Activated CD4-positive, alpha-beta T cell treated with anti-CD3 and anti-CD28 coated beads for 36 hours (primary cell): ENCODE data around the gene COX19. TPM values are rescaled to one million over a fixed set of nuclear protein-coding genes. Genes with fewer than 3 reads are reported as not detected.

Experiments used
- ATAC-seq: fragments of 200-7000 bp; cut with Tn5 transposase; one replicate; pipeline ENCODE4 v1.10.0; 2021; ENCODE audit warnings: mild to moderate bottlenecking, moderate library complexity
- CTCF ChIA-PET: fragments of 350-600 bp; sonication (Branson Sonifier 250); formaldehyde crosslinking; loops from one replicate; lab custom pipeline; 2021; ENCODE audit warnings: antibody characterized with exemption; lab: Charles Lee
- POLR2A ChIA-PET: fragments of 350-600 bp; sonication (Branson Sonifier 250); formaldehyde crosslinking; loops from one replicate; lab custom pipeline; 2021; ENCODE audit warnings: antibody characterized with exemption, inconsistent platforms; lab: Charles Lee
- DNase-seq: peaks from one replicate; pipeline ENCODE4 v3.0.0-alpha.2; 2020
- H3K27ac Mint-ChIP-seq: one replicate; pipeline ENCODE4 v1.8.0; 2021; ENCODE audit warnings: mixed read lengths
- H3K27me3 Mint-ChIP-seq: one replicate; pipeline ENCODE4 v1.8.0; 2021; ENCODE audit warnings: mixed read lengths
- H3K36me3 Mint-ChIP-seq: one replicate; pipeline ENCODE4 v1.8.0; 2021; ENCODE audit warnings: low read depth, mixed read lengths
- H3K4me1 Mint-ChIP-seq: one replicate; pipeline ENCODE4 v1.8.0; 2021; ENCODE audit warnings: mixed read lengths
- H3K4me3 Mint-ChIP-seq: one replicate; pipeline ENCODE4 v1.8.0; 2021; ENCODE audit warnings: mild to moderate bottlenecking, moderate library complexity, mixed read lengths
- H3K9me3 Mint-ChIP-seq: one replicate; pipeline ENCODE4 v1.8.0; 2021; ENCODE audit warnings: low read depth, mixed read lengths
- intact Hi-C, 2 experiments: fragments of 100-400 bp; cut with DNase I in 1 of 2; cut with micrococcal nuclease in 1 of 2; formaldehyde crosslinking; loops; one replicate each; pipeline versions ENCODE4 v1.14.2 to v1.15.1; 2022 to 2024; cut with DNase I, micrococcal nuclease
- total RNA-seq, 2 experiments: library from RNA; stranded (reverse); gene quantifications; one replicate each; pipeline ENCODE4 v1.2.3, GENCODE V29; 2021

Gene COX19
- total RNA-seq, 2 experiments from 2014 or later, result 11.3 to 14.6 TPM

- Mint-ChIP-seq H3K27me3 (peaks cover 2% of the 10 kb centered on the region), H3K36me3 (no peaks in the 10 kb centered on the region), H3K4me3 (no peak overlapping the region), H3K4me1 (no peaks in the 10 kb centered on the region), H3K9me3 (no peaks in the 10 kb centered on the region), H3K27ac (no peak overlapping the region)
- POLR2A ChIA-PET, result interaction anchor here (0.6 kb wide), 1 partner anchor 8 kb away, joined by 3 read pairs; no protein-coding TSS in a partner anchor
- intact Hi-C loops, result no loop called here
- DNase-seq (no peak), ATAC-seq (no peak)
- CTCF ChIA-PET, result interaction anchor here (0.7 kb wide), 1 partner anchor 122 kb away, joined by 3 read pairs; no protein-coding TSS in a partner anchor
These were observed 6.6 kb upstream of the COX19 start for GRCh38 chr7:981793-982510.

GRCh38 chr7:979886-980571 is 4.7 kb upstream of the COX19 start:
- ChIA-PET POLR2A (no interaction called here), CTCF (no interaction called here)

GRCh38 chr7:979151-979550 is 3.8 kb upstream of the COX19 start:
- CTCF ChIA-PET, result interaction anchor here (0.6 to 1.5 kb wide), 2 partner anchors 14 to 109 kb away, joined by 3 to 9 read pairs; partner anchors contain the start of gene GPER1
- POLR2A ChIA-PET, result no interaction called here
- peaks cover 3% of the 10 kb centered on the region for H3K4me1 Mint-ChIP-seq
- no peak overlapping the region for H3K27ac Mint-ChIP-seq
- DNase-seq (no peak), ATAC-seq (no peak)
- no peaks in the 10 kb centered on the region for H3K9me3 Mint-ChIP-seq
- H3K36me3 Mint-ChIP-seq, result peaks cover 5% of the 10 kb centered on the region
- intact Hi-C loops, result loop anchor here (5.0 to 10.0 kb wide), 2 partner anchors 63 to 164 kb away; partner anchors contain the start of gene GPR146 (in 1 of the 2)
- no peaks in the 10 kb centered on the region for H3K27me3 Mint-ChIP-seq
- no peak overlapping the region for H3K4me3 Mint-ChIP-seq

More at GRCh38 chr7:979886-980571, 4.7 kb upstream of the COX19 start:
- Mint-ChIP-seq H3K4me3 (no peak overlapping the region), H3K4me1 (no peaks in the 10 kb centered on the region), H3K27ac (no peak overlapping the region), H3K9me3 (no peaks in the 10 kb centered on the region), H3K27me3 (no peaks in the 10 kb centered on the region), H3K36me3 (no peaks in the 10 kb centered on the region)
- intact Hi-C loops, result loop anchor here (5.0 to 10.0 kb wide), 2 partner anchors 62 to 165 kb away; partner anchors contain the start of gene GPR146 (in 1 of the 2)
- no peak for DNase-seq
- no peak for ATAC-seq

- Mint-ChIP-seq H3K4me1 (peaks cover 5% of the 10 kb centered on the region), H3K27ac (no peak overlapping the region), H3K36me3 (peaks cover 6% of the 10 kb centered on the region), H3K4me3 (no peak overlapping the region), H3K9me3 (no peaks in the 10 kb centered on the region), H3K27me3 (no peaks in the 10 kb centered on the region)
- DNase-seq (no peak), ATAC-seq (no peak)
- ChIA-PET CTCF (interaction anchor here (0.6 to 1.5 kb wide), 4 partner anchors 13 to 109 kb away, joined by 3 to 9 read pairs (median 3); partner anchors contain the start of gene GPER1), POLR2A (no interaction called here)
- intact Hi-C loops, result loop anchor here (5.0 to 10.0 kb wide), 2 partner anchors 64 to 164 kb away; partner anchors contain the start of gene GPR146 (in 1 of the 2)
These were observed 3.2 kb upstream of the COX19 start for GRCh38 chr7:978416-979091.

GRCh38 chr7:978049-978346 is 2.6 kb upstream of the COX19 start:
- ATAC-seq, result no peak
- peaks cover 11% of the 10 kb centered on the region for H3K36me3 Mint-ChIP-seq
- ChIA-PET CTCF (interaction anchor here (0.7 to 1.5 kb wide), 4 partner anchors 13 to 88 kb away, joined by 3 to 9 read pairs (median 4); no protein-coding TSS in a partner anchor), POLR2A (no interaction called here)
- H3K27me3 Mint-ChIP-seq, result no peaks in the 10 kb centered on the region
- no peak for DNase-seq
- intact Hi-C loops, result loop anchor here (5.0 to 10.0 kb wide), 2 partner anchors 64 to 163 kb away; partner anchors contain the start of gene GPR146 (in 1 of the 2)
- H3K4me1 Mint-ChIP-seq, result peaks cover 11% of the 10 kb centered on the region
- no peak overlapping the region for H3K27ac Mint-ChIP-seq
- H3K9me3 Mint-ChIP-seq, result no peaks in the 10 kb centered on the region
- H3K4me3 Mint-ChIP-seq, result no peak overlapping the region

GRCh38 chr7:977326-978048 is 2.1 kb upstream of the COX19 start:
- Mint-ChIP-seq H3K27ac (no peak overlapping the region), H3K36me3 (peaks cover 16% of the 10 kb centered on the region), H3K4me3 (no peak overlapping the region), H3K4me1 (peaks cover 16% of the 10 kb centered on the region), H3K9me3 (no peaks in the 10 kb centered on the region), H3K27me3 (no peaks in the 10 kb centered on the region)
- CTCF ChIA-PET, result interaction anchor here (0.6 to 1.4 kb wide), 5 partner anchors 14 to 629 kb away, joined by 3 to 6 read pairs (median 3); no protein-coding TSS in a partner anchor
- DNase-seq (no peak), ATAC-seq (no peak)
- intact Hi-C loops, result loop anchor here (5.0 to 10.0 kb wide), 2 partner anchors 65 to 163 kb away; partner anchors contain the start of gene GPR146 (in 1 of the 2)
- POLR2A ChIA-PET, result no interaction called here

GRCh38 chr7:976901-977325 is 1.6 kb upstream of the COX19 start:
- Mint-ChIP-seq H3K36me3 (peaks cover 22% of the 10 kb centered on the region), H3K4me3 (no peak overlapping the region), H3K9me3 (no peaks in the 10 kb centered on the region), H3K4me1 (peaks cover 22% of the 10 kb centered on the region), H3K27me3 (no peaks in the 10 kb centered on the region), H3K27ac (no peak overlapping the region)
- ATAC-seq, result no peak
- ChIA-PET POLR2A (no interaction called here), CTCF (interaction anchor here (0.6 to 1.4 kb wide), 3 partner anchors 16 to 629 kb away, joined by 3 to 6 read pairs (median 3); no protein-coding TSS in a partner anchor)
- intact Hi-C loops, result loop anchor here (5.0 to 10.0 kb wide), 2 partner anchors 65 to 162 kb away; partner anchors contain the start of gene GPR146 (in 1 of the 2)
- no peak for DNase-seq

GRCh38 chr7:975702-976473 is 539 bp upstream of the COX19 start:
- Mint-ChIP-seq H3K27ac (no peak overlapping the region), H3K4me1 (peaks cover 27% of the 10 kb centered on the region), H3K9me3 (no peaks in the 10 kb centered on the region), H3K4me3 (peak overlapping the region; percentile 94), H3K27me3 (no peaks in the 10 kb centered on the region), H3K36me3 (peaks cover 27% of the 10 kb centered on the region)
- no peak for DNase-seq
- intact Hi-C loops, result loop anchor here (1.0 to 10.0 kb wide), 16 partner anchors 17 to 827 kb away; partner anchors contain the start of genes DNAAF5 (in 1 of the 2), GET4 (in 1 of the 2), GPR146 (in 1 of the 2) and MICALL2 (in 1 of the 2)
- ChIA-PET POLR2A (interaction anchor here (1.6 to 1.7 kb wide), 2 partner anchors 13 to 162 kb away, joined by 4 to 6 read pairs; a partner anchor contains a TSS), CTCF (interaction anchor here (1.1 to 1.6 kb wide), 3 partner anchors 66 to 102 kb away, joined by 3 to 10 read pairs (median 3); no protein-coding TSS in a partner anchor)
- no peak for ATAC-seq

GRCh38 chr7:974172-974571 is 1.2 kb downstream of the COX19 start:
- intact Hi-C loops, result loop anchor here (1.0 to 10.0 kb wide), 6 partner anchors 51 to 825 kb away; no protein-coding TSS in a partner anchor
- CTCF ChIA-PET, result interaction anchor here (0.7 to 1.7 kb wide), 5 partner anchors 18 to 717 kb away, joined by 3 to 10 read pairs (median 3); no protein-coding TSS in a partner anchor
- Mint-ChIP-seq H3K9me3 (no peaks in the 10 kb centered on the region), H3K36me3 (peaks cover 35% of the 10 kb centered on the region), H3K27me3 (no peaks in the 10 kb centered on the region), H3K4me1 (peaks cover 30% of the 10 kb centered on the region), H3K4me3 (peak overlapping the region; percentile 94), H3K27ac (peak overlapping the region; percentile 94)
- POLR2A ChIA-PET, result interaction anchor here (0.6 to 1.6 kb wide), 7 partner anchors 8 to 707 kb away, joined by 3 to 6 read pairs (median 3); a partner anchor contains a TSS
- ATAC-seq (no peak), DNase-seq (no peak)
